22Rv1 (cell line): Measurements from ENCODE around the gene MTX2.

ENCODE experiments used
- H3K27ac ChIP-seq: fragments of 450-650 bp; 2 replicates; pipeline ENCODE4 v1.5.1; 2017
- CTCF ChIP-seq: fragments of 450-650 bp; IDR thresholded peaks from 2 replicates; pipeline ENCODE4 v1.5.1; 2017; ENCODE audit warnings: mild to moderate bottlenecking
- ZFX ChIP-seq: fragments of 450-650 bp; IDR thresholded peaks from 2 replicates; pipeline ENCODE4 v1.6.1; 2017; ENCODE audit warnings: antibody characterized with exemption, borderline replicate concordance

MTX2 gene

GRCh38 chr2:176269319-176270099 is at the start of gene MTX2:
Gene MTX2, plus strand, starts transcription at chr2:176269442. Its CDS starts 188 bp downstream, at chr2:176269630.
- no peak for TF ChIP-seq ZFX
- TF ChIP-seq CTCF = no peak

GRCh38 chr2:176227874-176228273 is 41.4 kb upstream of the MTX2 start:
- TF ChIP-seq ZFX (no peak), CTCF (no peak)
- no peak overlapping the region for H3K27ac ChIP-seq

More at GRCh38 chr2:176269319-176270099, at the start of gene MTX2:
- peak within 1 kb of the TSS; percentile 52 for H3K27ac ChIP-seq

GRCh38 chr2:176234156-176234555 is 35.1 kb upstream of the MTX2 start:
- H3K27ac ChIP-seq = no peak overlapping the region
- TF ChIP-seq ZFX (no peak), CTCF (no peak)

GRCh38 chr2:176234940-176235339 is 34.3 kb upstream of the MTX2 start:
- TF ChIP-seq CTCF = no peak
- TF ChIP-seq ZFX = no peak
- H3K27ac ChIP-seq = no peak overlapping the region

GRCh38 chr2:176237456-176237855 is 31.8 kb upstream of the MTX2 start:
- TF ChIP-seq ZFX = no peak
- TF ChIP-seq CTCF = no peak
- no peak overlapping the region for H3K27ac ChIP-seq

- H3K27ac ChIP-seq = no peak overlapping the region
- TF ChIP-seq CTCF (no peak), ZFX (no peak)
Measured at GRCh38 chr2:176239031-176239430, 30.2 kb upstream of the MTX2 start.

- no peak overlapping the region for H3K27ac ChIP-seq
- no peak for TF ChIP-seq ZFX
- no peak for TF ChIP-seq CTCF
Measured at GRCh38 chr2:176240301-176240700, 28.9 kb upstream of the MTX2 start.
